GM12878 (cell line): ENCODE results near the gene BCL2. TPM values are rescaled to one million over a fixed set of nuclear protein-coding genes. Genes with fewer than 3 reads are reported as not detected.

ENCODE experiments used
- ATAC-seq: fragments of 200-7000 bp; cut with Tn5 transposase; 3 replicates; pipeline ENCODE4 v1.9.1; 2020; ENCODE audit warnings: mild to moderate bottlenecking, moderate library complexity
- BruUV-seq: library from RNA; stranded (reverse); fragments of 400-500 nt; replicated peaks from 2 replicates; lab custom pipeline; 2021; lab: Mats Ljungman, UMichigan
- CTCF ChIA-PET: fragments of 300-600 bp; sonication (Branson Sonifier 250); formaldehyde crosslinking; extraction: SDS; loops from one replicate; lab custom pipeline; 2021; ENCODE audit warnings: inconsistent platforms; lab: Yijun Ruan, JAX
- POLR2A ChIA-PET: fragments of 350-600 bp; formaldehyde crosslinking; extraction: SDS; loops from one replicate; lab custom pipeline; 2021; ENCODE audit warnings: inconsistent platforms; lab: Charles Lee
- RAD21 ChIA-PET: fragments of 300-600 bp; sonication (Branson Sonifier 250); formaldehyde crosslinking; loops from one replicate; lab custom pipeline; 2023; ENCODE audit warnings: antibody characterized with exemption; ENCODE audit not compliant: unreplicated experiment; lab: Charles Lee
- SMC1A ChIA-PET: fragments of 300-600 bp; sonication (Branson Sonifier 250); formaldehyde crosslinking; loops from one replicate; lab custom pipeline; 2023; ENCODE audit not compliant: unreplicated experiment, uncharacterized antibody; lab: Charles Lee
- DNase-seq: peaks from one replicate; pipeline ENCODE4 v3.0.0-alpha.2; 2011; ENCODE audit warnings: low read depth, low spot score
- FAIRE-seq: peaks from 3 replicates; lab custom pipeline; 2011; peaks lifted over from hg19 to GRCh38; lab: Jason Lieb, UNC
- H2AFZ ChIP-seq: 2 replicates; pipeline ENCODE4 v1.6.0; 2011; ENCODE audit warnings: low read depth, low read length, control low read depth; ENCODE audit not compliant: control insufficient read depth
- H3K27ac ChIP-seq: 2 replicates; pipeline ENCODE4 v1.5.1; 2011; ENCODE audit warnings: control low read depth; ENCODE audit not compliant: control insufficient read depth, insufficient read depth
- H3K27me3 ChIP-seq, 2 experiments: replicated peaks in 1 of 2; 2 replicates each; pipeline versions ENCODE4 v1.6.0 to v1.6.1; 2011; ENCODE audit warnings: low read length in 1 of 2; ENCODE audit not compliant: control insufficient read depth in 2 of 2, insufficient read depth in 2 of 2
- H3K36me3 ChIP-seq, 2 experiments: 2 replicates each; pipeline ENCODE4 v1.5.1; 2011; ENCODE audit warnings: low read length in 1 of 2; ENCODE audit not compliant: control insufficient read depth in 2 of 2, insufficient read depth in 2 of 2
- H3K4me1 ChIP-seq: 2 replicates; pipeline ENCODE4 v1.6.1; 2011; ENCODE audit warnings: mild to moderate bottlenecking, low read length, moderate library complexity, mixed read lengths; ENCODE audit not compliant: control insufficient read depth, insufficient read depth
- H3K4me2 ChIP-seq: 2 replicates; pipeline ENCODE4 v1.6.0; 2011; ENCODE audit warnings: control low read depth; ENCODE audit not compliant: control insufficient read depth, insufficient read depth
- H3K4me3 ChIP-seq: fragments of 200-600 bp; sonication (generic); 2 replicates; pipeline ENCODE4 v1.5.1; 2016
- H3K79me2 ChIP-seq: 2 replicates; pipeline ENCODE4 v1.6.0; 2011; ENCODE audit warnings: low read length; ENCODE audit not compliant: control insufficient read depth, insufficient read depth
- H3K9ac ChIP-seq: 2 replicates; pipeline ENCODE4 v1.8.0; 2011; ENCODE audit warnings: low read length, control low read depth, mixed read lengths; ENCODE audit not compliant: control insufficient read depth, insufficient read depth
- H3K9me3 ChIP-seq: replicated peaks from 3 replicates; pipeline ENCODE4 v1.5.1; 2011; ENCODE audit warnings: mild to moderate bottlenecking, low read length; ENCODE audit not compliant: control insufficient read depth, insufficient read depth
- H4K20me1 ChIP-seq: 2 replicates; pipeline ENCODE4 v1.6.0; 2011; ENCODE audit not compliant: control insufficient read depth, insufficient read depth
- ATF2 ChIP-seq: IDR thresholded peaks from 2 replicates; pipeline ENCODE4 v1.6.1; 2012; ENCODE audit warnings: low read length, inconsistent platforms
- CBX3 ChIP-seq: fragments of 200-600 bp; sonication (generic); IDR thresholded peaks from 2 replicates; pipeline ENCODE4 v1.6.1; 2016; ENCODE audit warnings: low read depth, borderline replicate concordance
- CUX1 ChIP-seq: IDR thresholded peaks from 2 replicates; pipeline ENCODE4 v1.6.1; 2012; ENCODE audit warnings: improper control_type of control experiment, low read depth, low read length; ENCODE audit not compliant: insufficient replicate concordance
- EZH2 ChIP-seq: IDR thresholded peaks from 2 replicates; pipeline ENCODE4 v1.6.1; 2012; ENCODE audit warnings: low read depth, mild to moderate bottlenecking, control low read depth, inconsistent platforms, low read length, borderline replicate concordance; ENCODE audit not compliant: control insufficient read depth
- IKZF2 ChIP-seq, 2 experiments: fragments of 450-650 bp; IDR thresholded peaks; 2 replicates each; pipeline ENCODE4 v1.6.1; 2017; ENCODE audit warnings: mild to moderate bottlenecking in 2 of 2, moderate library complexity in 2 of 2
- KLF5 ChIP-seq: fragments of 450-650 bp; IDR thresholded peaks from 2 replicates; pipeline ENCODE4 v1.6.1; 2014; ENCODE audit warnings: mild to moderate bottlenecking; ENCODE audit not compliant: partially characterized antibody
- MEF2A ChIP-seq: IDR thresholded peaks from 2 replicates; pipeline ENCODE4 v1.6.1; 2011; ENCODE audit warnings: low read depth, mild to moderate bottlenecking, low read length, moderate library complexity; ENCODE audit not compliant: insufficient read depth
- MYC ChIP-seq: IDR thresholded peaks from 2 replicates; pipeline ENCODE4 v1.6.1; 2011; ENCODE audit warnings: mild to moderate bottlenecking, low read length, moderate library complexity, inconsistent platforms; ENCODE audit not compliant: insufficient read depth, insufficient replicate concordance, insufficient read length, severe bottlenecking
- NR2C2 ChIP-seq: IDR thresholded peaks from 2 replicates; pipeline ENCODE4 v1.6.1; 2011; ENCODE audit warnings: borderline replicate concordance, low read depth; ENCODE audit not compliant: control insufficient read depth, insufficient read length
- PAX5 ChIP-seq: IDR thresholded peaks from 2 replicates; pipeline ENCODE4 v1.6.1; 2011; ENCODE audit warnings: low read depth, low read length, borderline replicate concordance
- POLR2A ChIP-seq: IDR thresholded peaks from 2 replicates; pipeline ENCODE4 v1.6.1; 2011; ENCODE audit warnings: low read depth, mild to moderate bottlenecking, low read length
- TAF1 ChIP-seq: IDR thresholded peaks from 2 replicates; pipeline ENCODE4 v1.6.1; 2011; ENCODE audit warnings: mild to moderate bottlenecking, low read depth, low read length, borderline replicate concordance
- ZBTB11 ChIP-seq: fragments of 450-650 bp; formaldehyde crosslinking; IDR thresholded peaks from 2 replicates; pipeline ENCODE4 v1.5.0; 2022; ENCODE audit warnings: mild to moderate bottlenecking, missing genetic modification characterization
- ZSCAN29 ChIP-seq: fragments of 450-650 bp; IDR thresholded peaks from 2 replicates; pipeline ENCODE4 v1.6.1; 2017; ENCODE audit warnings: mild to moderate bottlenecking, moderate library complexity
- WGBS: methylation state at CpG from one replicate; pipeline ENCODE4 v1.1.6; 2016; ENCODE audit warnings: low lambda C conversion rate; ENCODE audit not compliant: insufficient replicate concordance, insufficient coverage; ENCODE audit errors: missing lambda C conversion rate; 5-methylcytosine and 5-hydroxymethylcytosine counted together
- in situ Hi-C: fragments of 300-500 bp; cut with MboI; formaldehyde crosslinking; loops from 9 replicates; pipeline ENCODE4 v1.14.3; 2018; ENCODE audit warnings: mixed read lengths
- intact Hi-C: fragments of 100-400 bp; cut with micrococcal nuclease; formaldehyde crosslinking; loops from one replicate; pipeline ENCODE4 v1.14.2; 2022; ENCODE audit not compliant: unreplicated experiment
- polyA plus RNA-seq, 11 experiments: library from polyadenylated mRNA; depleted of rRNA in 4 of 11; unstranded in 6 of 11; stranded (reverse) in 5 of 11; fragments of >200 nt; fragmentation: Nextera tagmentation in 4 of 11; fragmentation: Illumina TruSeq in 1 of 11; extraction: Ambion mirVana in 4 of 11; extraction: Trizol in 1 of 11; gene quantifications; 1 replicate in 1 of 11; 2 replicates in 10 of 11; pipeline versions ENCODE4 v1.2.1 to v1.2.3, GENCODE V29; 2011 to 2016; ENCODE audit warnings: inconsistent platforms in 2 of 11, missing spikeins in 2 of 11, low read depth in 1 of 11
- total RNA-seq, 4 experiments: library from RNA; depleted of rRNA in 3 of 4; stranded (reverse); fragments of >200 nt in 3 of 4; fragmentation: Illumina TruSeq in 1 of 4; extraction: Trizol in 1 of 4; gene quantifications; 2 replicates each; pipeline versions ENCODE4 v1.2.1 to v1.2.3, GENCODE V29; 2013 to 2021

BCL2 gene
- total and polyA plus RNA-seq, 10 of the 15 experiments (the other 5 are each of a cell fraction or from before 2014, with no cell fraction given): 4.1 to 47.8 (median 19.3) TPM

GRCh38 chr18:63303547-63303946 is 16.0 kb downstream of the BCL2 start:
- RAD21 ChIA-PET: interaction anchor here (0.9 kb wide), 1 partner anchor 8 kb away, joined by 3 read pairs; no protein-coding TSS in a partner anchor
- Histone ChIP-seq H3K4me1 (peaks cover 60% of the 10 kb centered on the region), H3K9ac (no peak overlapping the region), H3K36me3 (peaks cover 5 to 18% of the 10 kb centered on the region in 2 experiments; a peak in 3 of 4 replicates), H3K9me3 (no peaks in the 10 kb centered on the region), H3K4me3 (peak overlapping the region; percentile 37; the same call in 1 of the 2 replicates), H3K27me3 (no peaks in the 10 kb centered on the region), H4K20me1 (no peaks in the 10 kb centered on the region; the same call in 1 of the 2 replicates), H3K27ac (peak overlapping the region; percentile 43; the same call in 1 of the 2 replicates), H3K79me2 (peaks cover 99% of the 10 kb centered on the region), H2AFZ (no peak overlapping the region), H3K4me2 (peak overlapping the region; percentile 53; the same call in 1 of the 2 replicates)
- POLR2A ChIA-PET: interaction anchor here (3.0 kb wide), 1 partner anchor 8 kb away, joined by 18 read pairs; no protein-coding TSS in a partner anchor
- DNase-seq: no peak
- WGBS: 32% methylated on average over 3 of the region's 3 CpGs
- FAIRE-seq: no peak
- no peak for ATAC-seq
- in situ Hi-C loops (no loop called here), intact Hi-C loops (no loop called here)
- CTCF ChIA-PET: interaction anchor here (0.7 kb wide), 1 partner anchor 79 kb away, joined by 4 read pairs; no protein-coding TSS in a partner anchor
- BruUV-seq: no TSS peak
- SMC1A ChIA-PET: interaction anchor here (1.7 to 6.1 kb wide), 6 partner anchors 8 to 117 kb away, joined by 4 to 32 read pairs (median 10); partner anchors contain the start of gene BCL2
- TF ChIP-seq CUX1 (no peak), PAX5 (no peak), NR2C2 (no peak), ZSCAN29 (no peak), TAF1 (no peak), MEF2A (no peak), ATF2 (no peak), IKZF2 (IDR thresholded peaks at IDR 0.05) (peak; percentile 47 to 52; a peak in 3 of 4 replicates), ZBTB11 (CRISPR knock-in tag) (no peak), POLR2A (no peak), CBX3 (no peak), MYC (no peak), EZH2 (no peak), KLF5 (no peak)
